MG63 (cell line): ENCODE measurements around the gene DENND2C. TPM values are rescaled to one million over a fixed set of nuclear protein-coding genes. Genes with fewer than 3 reads are reported as not detected.
"Not testable (repeated sequence)": the region's sequence is repeated elsewhere in the genome, so short reads cannot be mapped to it uniquely, and the experiment has no call there.

Experiments
- DNase-seq: peaks from one replicate; pipeline ENCODE4 v3.0.0-alpha.2; 2020
- H3K27me3 ChIP-seq: fragments of 250-450 bp; sonication (Bioruptor Pico); 2 replicates; pipeline ENCODE4 v1.5.1; 2020; ENCODE audit warnings: mild to moderate bottlenecking, moderate library complexity
- H3K36me3 ChIP-seq: fragments of 250-450 bp; sonication (Bioruptor Pico); 2 replicates; pipeline ENCODE4 v1.5.1; 2020; ENCODE audit warnings: mild to moderate bottlenecking, moderate library complexity
- H3K4me3 ChIP-seq: fragments of 250-450 bp; sonication (Bioruptor Pico); 2 replicates; pipeline ENCODE4 v1.5.1; 2020; ENCODE audit warnings: mild to moderate bottlenecking, moderate library complexity
- H3K9me3 ChIP-seq: fragments of 250-450 bp; sonication (Bioruptor Pico); 2 replicates; pipeline ENCODE4 v1.5.1; 2020; ENCODE audit warnings: mild to moderate bottlenecking, moderate library complexity
- total RNA-seq: library from RNA; depleted of rRNA; stranded (reverse); fragments of >200 nt; shearing (Covaris generic); gene quantifications from 2 replicates; pipeline ENCODE4 v1.2.3, GENCODE V29; 2014; ENCODE audit warnings: low replicate concordance

The DENND2C gene
- total RNA-seq, 1 experiment from 2014 or later, result 1.7 TPM

GRCh38 chr1:114586513-114587047 is 83.3 kb downstream of the DENND2C start:
- DNase-seq, result no peak
- Histone ChIP-seq H3K4me3 (no peak overlapping the region), H3K36me3 (no peaks in the 10 kb centered on the region), H3K27me3 (no peaks in the 10 kb centered on the region), H3K9me3 (no peaks in the 10 kb centered on the region)

DNA sequence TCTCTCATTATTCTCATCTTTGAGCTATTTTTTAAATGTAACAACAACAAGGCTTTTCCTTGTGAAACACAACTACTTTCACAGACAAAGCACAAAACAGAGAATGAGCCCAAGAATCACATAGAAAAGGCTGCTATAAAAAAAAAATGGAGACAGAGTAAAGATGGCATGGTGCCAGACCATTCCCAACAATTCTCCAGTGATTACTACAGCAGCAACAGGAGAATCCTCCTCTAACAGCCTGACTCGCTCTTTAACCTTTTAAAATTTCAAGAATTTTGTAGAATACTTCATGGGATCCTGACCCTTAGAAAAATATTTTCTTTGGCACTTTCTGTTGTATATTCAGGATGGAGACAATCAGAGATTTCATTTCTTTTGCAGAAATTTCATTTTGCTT is 84.6 kb downstream of the DENND2C start:
- no peaks in the 10 kb centered on the region for H3K9me3 ChIP-seq
- H3K27me3 ChIP-seq, result no peaks in the 10 kb centered on the region
- no peak for DNase-seq
- H3K4me3 ChIP-seq, result no peak overlapping the region
- H3K36me3 ChIP-seq, result peaks cover 3% of the 10 kb centered on the region

- H3K27me3 ChIP-seq, result no peaks in the 10 kb centered on the region
- no peaks in the 10 kb centered on the region for H3K9me3 ChIP-seq
- H3K36me3 ChIP-seq, result peaks cover 32% of the 10 kb centered on the region
- H3K4me3 ChIP-seq, result peak within 1 kb of the TSS; percentile 73
- DNase-seq, result peak; percentile 98
Measured at GRCh38 chr1:114581335-114582287, 88.2 kb downstream of the DENND2C start, which contains the start of gene BCAS2. TSS of gene BCAS2 (minus strand) at chr1:114581615. CDS start at chr1:114581591, 24 bp downstream.

GRCh38 chr1:114574365-114574764 is 95.5 kb downstream of the DENND2C start:
- DNase-seq, result no peak
- H3K27me3 ChIP-seq, result no peaks in the 10 kb centered on the region
- no peaks in the 10 kb centered on the region for H3K9me3 ChIP-seq
- H3K4me3 ChIP-seq, result no peak overlapping the region
- peaks cover 62% of the 10 kb centered on the region for H3K36me3 ChIP-seq

- H3K4me3 ChIP-seq, result no peak overlapping the region
- DNase-seq, result no peak
Measured at GRCh38 chr1:114564141-114564540, 105.7 kb downstream of the DENND2C start.

GRCh38 chr1:114562978-114563510 is 106.8 kb downstream of the DENND2C start:
- peaks cover 29% of the 10 kb centered on the region for H3K36me3 ChIP-seq
- H3K9me3 ChIP-seq, H3K4me3 ChIP-seq, H3K27me3 ChIP-seq, DNase-seq: not testable (repeated sequence)

More at GRCh38 chr1:114564141-114564540, 105.7 kb downstream of the DENND2C start:
- no peaks in the 10 kb centered on the region for H3K27me3 ChIP-seq
- no peaks in the 10 kb centered on the region for H3K9me3 ChIP-seq
- H3K36me3 ChIP-seq, result peaks cover 38% of the 10 kb centered on the region

DNA sequence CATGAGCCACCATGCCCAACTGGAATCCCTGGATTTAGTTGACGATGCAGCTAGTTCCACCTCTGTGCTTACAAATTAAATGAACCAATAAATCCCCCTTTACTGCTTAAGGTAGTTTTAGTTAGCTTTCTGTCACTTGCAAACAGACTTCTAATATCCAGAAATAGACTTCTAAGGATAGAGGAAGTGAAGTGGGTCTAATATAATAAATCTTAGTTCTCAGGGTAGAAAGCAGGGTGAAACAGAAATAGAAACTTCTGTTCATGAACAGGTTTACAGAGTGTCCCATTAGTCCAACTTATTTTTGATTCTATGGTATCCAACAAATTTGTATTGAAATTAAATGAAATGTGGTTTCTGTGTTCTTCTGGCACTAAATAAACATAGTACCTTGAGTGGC is 108.5 kb downstream of the DENND2C start:
- Histone ChIP-seq H3K36me3 (peaks cover 12% of the 10 kb centered on the region), H3K27me3 (no peaks in the 10 kb centered on the region), H3K4me3 (no peak overlapping the region), H3K9me3 (no peaks in the 10 kb centered on the region)
- DNase-seq, result no peak

DNA sequence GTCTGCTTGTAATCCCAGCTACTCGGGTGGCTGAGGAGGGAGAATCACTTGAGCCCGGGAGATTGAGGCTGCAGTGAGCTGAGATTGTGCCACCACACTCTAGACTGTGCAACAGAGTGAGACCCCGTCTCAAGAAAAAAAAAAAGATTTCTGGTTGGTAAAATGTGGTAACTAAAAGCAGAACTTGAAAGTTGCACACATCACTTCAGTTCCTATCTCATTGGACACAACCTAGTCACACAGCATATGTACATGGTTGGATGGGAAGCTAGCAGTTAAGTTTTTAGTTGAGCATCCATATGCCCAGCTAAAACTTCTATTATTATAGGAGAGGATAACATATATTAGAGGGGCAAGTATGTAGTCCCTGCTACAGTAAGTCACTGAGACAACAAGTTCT is 110.5 kb downstream of the DENND2C start:
- Histone ChIP-seq H3K9me3 (no peaks in the 10 kb centered on the region), H3K36me3 (0 out of 2 replicates have a peak, but pooled peaks cover 2% of the 10 kb centered on the region), H3K4me3 (no peak overlapping the region), H3K27me3 (no peaks in the 10 kb centered on the region)
- no peak for DNase-seq

GRCh38 chr1:114558544-114558943 is 111.3 kb downstream of the DENND2C start:
- Histone ChIP-seq H3K27me3 (no peaks in the 10 kb centered on the region), H3K4me3 (no peak overlapping the region), H3K36me3 (no peaks in the 10 kb centered on the region), H3K9me3 (no peaks in the 10 kb centered on the region)
- DNase-seq, result no peak

DNA sequence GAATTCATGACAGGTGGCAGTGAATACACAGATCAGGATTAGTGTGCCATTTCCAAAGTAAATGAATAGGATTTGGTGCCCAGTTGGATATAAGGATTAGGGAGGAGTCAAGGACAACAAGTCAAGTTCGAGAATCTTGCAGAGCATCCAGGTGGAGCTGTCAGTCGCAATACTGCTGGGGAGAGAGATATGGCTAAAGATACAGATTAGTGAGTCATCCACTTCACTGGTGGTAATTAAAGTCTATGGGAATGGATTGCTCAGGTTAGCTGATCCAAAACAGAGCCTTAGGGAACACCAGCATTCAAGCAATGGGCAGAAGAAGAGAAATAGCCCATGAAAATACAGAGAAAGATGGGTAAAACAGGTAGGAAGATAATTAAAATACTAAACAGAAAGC is 115.3 kb downstream of the DENND2C start:
- no peaks in the 10 kb centered on the region for H3K27me3 ChIP-seq
- H3K9me3 ChIP-seq, result no peaks in the 10 kb centered on the region
- no peaks in the 10 kb centered on the region for H3K36me3 ChIP-seq
- no peak for DNase-seq
- no peak overlapping the region for H3K4me3 ChIP-seq

- Histone ChIP-seq H3K36me3 (no peaks in the 10 kb centered on the region), H3K27me3 (no peaks in the 10 kb centered on the region), H3K9me3 (no peaks in the 10 kb centered on the region), H3K4me3 (no peak overlapping the region)
- DNase-seq, result no peak
Measured at GRCh38 chr1:114552106-114552639, 117.7 kb downstream of the DENND2C start.

- DNase-seq, result no peak
- Histone ChIP-seq H3K36me3 (no peaks in the 10 kb centered on the region), H3K9me3 (no peaks in the 10 kb centered on the region), H3K27me3 (no peaks in the 10 kb centered on the region), H3K4me3 (no peak overlapping the region)
Measured at GRCh38 chr1:114551400-114551799, 118.4 kb downstream of the DENND2C start.

DNA sequence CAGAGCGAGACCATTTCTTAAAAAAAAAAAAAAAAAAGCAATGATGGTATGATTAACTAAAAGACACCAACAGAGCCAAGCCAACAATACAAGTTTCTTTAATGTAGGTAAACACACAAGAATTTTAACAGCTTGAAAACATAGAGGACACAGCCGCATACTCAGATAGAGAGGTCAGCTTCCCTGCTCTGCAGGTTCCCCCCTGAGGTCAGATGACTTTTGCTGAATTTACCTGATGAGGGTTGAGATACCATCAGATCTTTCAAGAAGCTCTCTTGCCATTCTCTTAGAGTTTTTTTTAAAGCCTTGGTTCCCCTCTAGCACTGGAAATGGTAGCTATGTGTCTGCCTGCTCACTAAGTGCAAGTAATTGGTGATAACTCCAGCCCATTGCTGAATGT is 119.5 kb downstream of the DENND2C start:
- no peaks in the 10 kb centered on the region for H3K36me3 ChIP-seq
- H3K27me3 ChIP-seq, result no peaks in the 10 kb centered on the region
- no peak overlapping the region for H3K4me3 ChIP-seq
- DNase-seq, result no peak
- no peaks in the 10 kb centered on the region for H3K9me3 ChIP-seq

DNA sequence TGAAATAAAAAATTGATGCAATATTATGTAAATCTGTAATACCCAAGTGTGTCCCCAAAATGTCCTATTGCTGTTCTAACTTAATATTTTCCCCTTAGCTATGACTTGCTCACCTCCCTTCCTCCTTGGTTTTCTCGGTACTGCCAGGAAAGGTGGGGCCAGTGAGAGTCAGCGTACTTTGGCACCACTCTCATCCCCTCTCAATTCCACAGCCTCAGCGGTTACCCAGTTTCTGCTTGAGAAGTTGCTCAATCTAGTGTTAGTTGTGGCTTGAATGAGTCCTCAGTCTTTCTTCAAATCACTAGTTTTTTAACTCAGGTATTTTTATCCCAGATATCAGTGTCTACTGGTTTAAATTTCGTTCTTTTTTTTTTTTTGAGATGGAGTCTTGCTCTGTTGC is 120.7 kb downstream of the DENND2C start:
- H3K9me3 ChIP-seq, result no peaks in the 10 kb centered on the region
- H3K27me3 ChIP-seq, result no peaks in the 10 kb centered on the region
- no peaks in the 10 kb centered on the region for H3K36me3 ChIP-seq
- H3K4me3 ChIP-seq, result no peak overlapping the region
- DNase-seq, result peak; percentile 17

DNA sequence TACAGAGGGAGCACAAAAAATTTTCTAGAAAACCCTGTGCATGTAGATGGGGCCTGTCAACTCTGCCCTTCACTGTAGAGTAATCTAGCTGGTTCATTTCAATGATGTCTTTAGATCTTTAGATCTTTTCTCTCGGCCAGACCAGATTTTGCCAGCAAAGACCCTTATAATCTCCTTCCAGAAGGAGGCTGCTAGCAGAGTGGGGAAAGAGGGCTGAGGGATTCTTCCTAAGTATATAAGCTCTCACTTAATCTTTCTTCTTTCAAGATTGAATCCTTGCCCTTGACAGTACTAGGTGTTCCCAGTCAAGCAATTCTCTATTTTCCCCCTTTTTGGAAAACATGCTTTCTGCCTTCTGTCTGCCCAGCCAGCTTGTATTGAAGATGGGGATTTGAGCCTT is 122.8 kb downstream of the DENND2C start:
- no peak for DNase-seq
- no peak overlapping the region for H3K4me3 ChIP-seq
- no peaks in the 10 kb centered on the region for H3K27me3 ChIP-seq
- H3K36me3 ChIP-seq, result no peaks in the 10 kb centered on the region
- H3K9me3 ChIP-seq, result no peaks in the 10 kb centered on the region

- no peak overlapping the region for H3K4me3 ChIP-seq
- H3K36me3 ChIP-seq, result no peaks in the 10 kb centered on the region
- no peaks in the 10 kb centered on the region for H3K9me3 ChIP-seq
- no peak for DNase-seq
- no peaks in the 10 kb centered on the region for H3K27me3 ChIP-seq
Measured at GRCh38 chr1:114545796-114546195, 124.1 kb downstream of the DENND2C start.

DNA sequence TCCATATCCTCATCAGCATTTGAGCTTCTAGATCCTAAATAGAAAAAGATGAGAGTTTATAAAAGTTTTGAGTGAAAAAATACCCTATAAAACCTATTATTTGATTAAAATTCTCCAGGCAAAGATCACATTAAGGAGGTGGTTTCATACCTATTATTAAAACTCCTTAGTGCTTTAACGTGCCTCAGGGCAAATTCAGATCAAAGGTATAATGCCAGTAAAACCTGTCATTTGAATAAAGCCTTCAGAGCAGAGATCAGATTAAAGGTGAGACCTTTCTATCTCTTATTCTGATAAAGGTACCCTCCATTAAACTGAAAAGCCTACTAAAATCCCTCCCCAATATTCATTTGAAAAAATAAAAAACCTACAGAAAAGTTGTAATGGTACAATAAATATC is 124.5 kb downstream of the DENND2C start:
- Histone ChIP-seq H3K4me3 (no peak overlapping the region), H3K27me3 (no peaks in the 10 kb centered on the region), H3K9me3 (no peaks in the 10 kb centered on the region), H3K36me3 (no peaks in the 10 kb centered on the region)
- DNase-seq, result no peak
